Activated CD4-positive, alpha-beta T cell treated with anti-CD3 and anti-CD28 coated beads, Interleukin-2, Interleukin-6, amounts not matched to agents 100 ng/mL and 50 ng/mL, durations not matched to agents 16 hours and 8 hours (primary cell): ENCODE data around the gene CEP290.
"Not testable (repeated sequence)": the region's sequence is repeated elsewhere in the genome, so short reads cannot be mapped to it uniquely, and the experiment has no call there.

Source experiments
- DNase-seq: peaks from one replicate; pipeline ENCODE4 v3.0.0-alpha.2; 2020

CEP290 gene

DNA sequence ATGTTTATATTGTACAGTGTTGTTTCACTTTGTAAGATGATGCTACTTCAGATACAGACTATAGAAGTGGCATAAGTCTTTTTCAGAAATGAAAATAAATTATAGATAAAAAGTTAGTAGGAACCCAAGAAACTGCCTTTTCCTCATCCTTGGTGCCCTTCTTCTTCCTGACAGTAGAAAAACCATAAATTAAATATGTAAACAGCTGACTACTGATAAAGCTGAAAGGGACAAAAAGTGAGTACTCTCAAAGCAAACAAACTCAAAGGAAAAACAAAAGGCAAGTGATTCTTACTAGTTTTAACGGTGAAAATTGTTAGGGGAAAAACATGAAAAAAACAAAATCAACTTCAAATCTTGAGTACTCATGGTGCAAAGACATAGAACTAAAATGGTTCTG lies 104.1 kb downstream of the CEP290 start:
- no peak for DNase-seq

DNA sequence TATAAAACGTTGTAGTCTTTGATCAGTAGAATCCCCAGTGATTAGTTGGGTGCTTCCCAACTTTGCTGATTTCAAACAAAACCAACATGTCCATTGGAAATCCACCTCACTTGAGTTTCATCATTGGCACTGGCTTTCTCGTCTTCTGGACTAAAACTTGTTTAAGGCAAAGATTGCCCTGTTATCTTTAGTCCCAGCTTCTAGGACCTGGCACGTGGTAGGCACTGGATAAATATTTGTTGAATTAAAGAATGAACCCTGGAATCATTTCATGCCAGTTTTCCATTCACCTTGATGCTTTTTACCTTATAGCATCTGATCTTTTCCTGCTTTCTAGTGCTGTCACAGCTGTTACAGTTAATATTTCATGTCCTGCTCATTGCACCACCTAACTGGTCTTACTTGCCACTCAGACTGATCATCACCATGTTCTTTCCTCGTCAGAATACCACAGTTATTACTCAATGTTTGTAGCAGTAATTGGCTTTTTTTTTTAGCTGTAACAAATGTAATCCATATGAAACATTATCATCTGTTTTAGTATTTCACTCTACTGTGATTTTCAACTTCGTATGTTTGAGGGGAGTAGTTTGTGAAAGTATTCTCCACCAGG lies 105.4 kb downstream of the CEP290 start:
- DNase-seq = peak; percentile 30

DNA sequence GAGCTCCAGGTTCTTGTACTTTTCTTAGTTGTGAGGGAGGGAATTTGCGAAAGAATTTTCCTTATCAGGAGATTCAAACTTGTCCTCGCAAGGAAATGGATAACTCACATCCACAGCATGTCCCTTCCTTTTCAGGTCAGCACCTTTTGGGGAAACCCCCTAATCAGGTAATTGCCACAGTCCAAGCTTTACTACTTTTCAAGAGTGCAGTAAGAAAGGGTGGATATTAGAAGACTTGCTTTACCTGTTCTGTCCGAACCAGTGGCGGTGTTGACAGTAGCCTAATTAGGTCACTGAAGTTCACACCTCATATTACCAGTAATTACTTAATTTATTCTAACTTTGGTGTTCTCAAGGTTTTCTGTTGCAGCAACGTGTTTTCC lies 106.0 kb downstream of the CEP290 start:
- DNase-seq = no peak

DNA sequence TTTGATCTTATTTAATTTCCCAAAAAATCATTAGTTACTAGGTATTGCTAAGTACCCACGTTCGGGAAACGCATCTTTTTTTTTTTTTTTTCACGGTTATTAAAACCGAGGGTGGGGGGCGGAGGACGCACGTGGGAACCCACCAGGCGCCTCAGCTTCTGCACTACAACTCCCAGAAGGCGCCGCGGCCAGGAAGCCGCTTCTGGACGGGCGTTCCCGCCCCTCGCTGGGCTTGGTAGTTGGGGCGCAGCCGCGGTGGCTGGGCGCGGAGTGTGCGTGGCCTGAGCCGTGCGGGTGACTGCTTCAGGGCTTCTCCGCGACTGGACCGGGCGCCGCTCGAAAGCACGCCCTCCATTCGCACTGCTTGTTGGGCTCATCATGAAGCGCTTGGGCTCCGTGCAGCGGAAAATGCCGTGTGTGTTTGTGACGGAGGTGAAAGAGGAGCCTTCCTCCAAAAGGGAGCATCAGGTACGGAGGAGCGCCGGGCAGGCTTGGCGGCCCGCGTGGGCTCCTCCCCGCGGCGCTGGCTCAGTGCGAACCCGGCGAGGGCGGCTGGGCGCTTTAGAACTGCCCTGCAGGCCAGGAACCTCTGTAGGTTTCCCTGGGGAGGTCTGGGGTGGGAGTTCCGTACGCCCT lies 106.5 kb downstream of the CEP290 start:
- peak; percentile 94 for DNase-seq

DNA sequence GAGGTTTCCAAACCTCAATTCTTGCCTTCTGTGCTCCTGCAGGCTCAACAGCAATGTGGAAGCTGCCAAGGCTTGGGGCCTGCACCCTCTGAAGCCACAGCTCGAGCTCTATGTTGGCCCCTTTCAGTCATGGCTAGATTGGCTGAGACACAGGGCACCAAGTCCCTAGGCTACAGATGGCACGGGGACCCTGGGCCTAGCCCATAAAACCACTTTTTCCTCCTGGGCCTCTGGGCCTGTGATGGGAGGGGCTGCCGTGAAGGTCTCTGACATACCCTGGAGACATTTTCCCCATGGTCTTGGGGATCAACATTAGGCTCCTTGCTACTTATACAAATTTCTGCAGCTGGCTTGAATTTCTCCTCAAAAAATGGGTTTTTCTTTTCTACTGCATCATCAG lies 110.7 kb downstream of the CEP290 start:
- not testable (repeated sequence) for DNase-seq

DNA sequence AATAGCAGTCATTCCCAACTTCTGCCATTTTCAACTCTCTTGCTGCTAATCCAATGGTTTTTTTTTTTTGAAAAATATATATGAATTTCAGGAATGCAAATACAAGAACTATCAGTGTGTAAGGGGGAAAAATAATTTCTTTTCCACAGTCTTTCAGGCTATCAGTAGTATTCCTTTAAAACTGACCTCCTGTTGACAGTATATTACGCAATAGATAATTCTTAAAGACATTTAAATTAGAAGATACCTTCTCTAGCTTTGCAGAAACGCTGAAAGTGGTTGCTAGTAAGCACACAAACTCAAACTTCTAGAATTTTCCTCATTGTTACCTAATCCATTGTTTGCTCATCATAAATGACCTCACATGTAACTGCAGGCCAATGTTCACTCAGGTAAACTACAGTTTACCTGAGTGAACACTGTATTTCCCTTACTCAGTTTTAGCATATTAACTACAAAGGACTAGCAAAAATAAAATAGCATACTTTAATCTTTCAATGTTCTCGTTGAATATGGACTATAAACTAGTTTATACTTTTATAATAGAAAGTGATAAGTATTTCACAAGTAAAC lies 112.7 kb downstream of the CEP290 start, which contains the start of gene C12orf50:
Gene C12orf50, minus strand, starts transcription at position 309 of the 573 bp plus-strand sequence. CDS start 2,439 bp downstream, outside the sequence.
- no peak for DNase-seq

DNA sequence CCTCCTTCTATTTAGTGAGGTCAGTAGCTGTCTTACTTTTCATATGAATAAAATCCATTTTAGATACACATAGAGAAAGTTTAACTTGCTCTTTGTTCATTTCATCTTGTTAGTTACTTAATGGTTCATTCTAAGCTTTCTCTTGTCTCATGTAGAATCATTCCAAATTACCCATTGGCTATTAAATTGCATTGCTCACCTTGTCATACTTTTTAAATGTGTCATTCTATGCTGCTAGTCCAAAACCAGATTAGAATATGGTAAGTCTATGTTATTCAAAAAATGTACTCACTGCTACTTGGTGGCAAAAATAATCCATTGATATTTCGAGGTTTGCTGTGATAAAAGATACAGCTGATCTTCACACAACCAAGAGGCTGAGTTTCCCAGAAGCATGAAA lies 115.7 kb downstream of the CEP290 start:
- DNase-seq = no peak

DNA sequence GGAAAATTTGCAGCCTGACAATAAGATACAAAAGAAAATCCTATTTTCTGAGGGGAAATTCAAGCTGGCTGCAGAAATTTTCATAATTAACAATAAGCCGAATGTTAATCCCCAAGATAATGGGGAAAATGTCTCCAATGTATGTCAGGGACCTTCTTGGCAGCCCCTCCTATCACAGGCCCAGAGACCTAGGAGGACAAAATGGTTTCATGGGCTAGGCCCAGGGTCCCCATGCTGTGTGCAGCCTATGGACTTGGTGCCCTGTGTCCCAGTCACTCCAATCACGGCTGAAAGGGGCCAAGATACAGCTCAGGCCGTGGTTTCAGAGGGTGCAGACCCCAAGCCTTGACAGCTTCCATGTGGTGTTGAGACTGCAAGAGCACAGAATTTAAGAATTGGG lies 123.9 kb downstream of the CEP290 start:
- no peak for DNase-seq

DNA sequence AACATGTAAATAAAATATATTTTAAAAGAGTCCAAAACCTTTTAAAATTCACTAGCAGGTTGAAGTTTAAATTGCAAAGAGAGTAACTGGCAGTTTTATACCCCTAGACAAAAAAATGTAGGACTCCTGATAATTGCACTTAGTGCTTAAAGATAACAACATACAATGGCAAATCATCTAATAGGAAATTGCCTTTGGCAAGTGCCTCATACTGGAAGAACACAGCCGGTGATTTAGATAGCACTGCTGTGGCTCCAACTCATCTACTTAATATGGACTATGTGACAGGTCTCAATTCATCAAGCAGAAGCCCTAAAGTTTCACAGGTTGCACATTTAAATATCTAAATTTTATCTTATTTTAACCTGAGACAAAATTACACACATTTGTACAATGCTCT lies 126.1 kb downstream of the CEP290 start:
- DNase-seq = no peak

DNA sequence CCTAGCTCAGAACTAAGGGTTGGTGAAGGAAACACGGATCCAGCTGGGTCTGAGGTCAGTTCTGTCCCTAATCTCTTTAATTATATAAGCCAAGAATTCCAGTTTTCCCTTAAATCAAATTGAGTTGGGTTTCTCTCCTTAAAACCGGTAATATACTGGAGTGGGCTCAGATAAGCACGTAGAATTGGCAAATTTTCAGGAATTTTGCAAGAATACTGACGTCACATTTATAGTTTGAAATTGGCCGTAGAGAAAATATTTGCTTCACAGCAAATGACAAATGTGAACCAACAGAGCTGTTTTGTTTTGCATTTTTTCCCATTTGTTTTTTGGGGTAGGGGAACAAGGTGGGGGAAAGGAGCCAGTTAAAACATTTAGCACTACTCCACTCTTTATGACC lies 130.1 kb downstream of the CEP290 start:
- no peak for DNase-seq

DNA sequence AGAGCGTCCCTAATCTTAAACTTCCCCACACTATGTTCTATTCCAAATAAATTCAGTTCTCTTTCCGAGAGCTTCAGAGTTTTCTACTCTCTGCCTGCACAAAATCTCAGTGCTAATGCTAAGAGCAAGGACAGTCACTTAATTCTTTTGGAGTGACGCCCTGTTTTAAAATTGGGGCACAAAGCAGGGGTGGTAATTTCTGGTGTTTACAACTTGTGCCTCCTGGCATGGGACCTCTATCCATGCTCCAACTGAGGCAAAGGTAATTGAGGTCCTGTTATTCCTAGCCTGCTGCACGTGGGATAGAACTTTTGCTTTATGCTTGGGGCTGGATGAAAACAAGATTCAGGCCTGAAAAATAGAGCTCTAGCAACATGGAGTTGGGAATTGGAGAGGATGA lies 135.5 kb downstream of the CEP290 start:
- DNase-seq = no peak

DNA sequence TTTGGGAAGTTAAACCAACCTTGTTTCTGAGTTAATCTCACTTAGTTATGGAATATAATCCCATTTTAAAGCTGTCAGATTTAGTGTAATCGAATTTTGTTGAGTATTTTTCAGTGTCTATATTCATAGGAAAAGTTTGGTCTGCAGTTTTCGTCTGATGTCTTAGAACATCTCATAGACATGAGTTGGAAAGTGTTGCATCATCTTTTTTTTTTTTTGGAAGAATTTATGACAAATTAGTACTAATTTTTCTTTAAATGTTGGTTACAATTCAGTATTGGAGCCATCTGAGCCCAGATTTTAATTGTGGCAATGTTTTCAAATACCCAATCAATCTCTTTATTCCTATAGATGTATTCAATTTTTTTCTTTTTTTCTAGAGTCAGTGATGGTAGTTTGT lies 140.6 kb downstream of the CEP290 start:
- no peak for DNase-seq
